Neural crest cell (in vitro differentiated cells): ENCODE data around the gene TBCD. TPM values are rescaled to one million over a fixed set of nuclear protein-coding genes. Genes with fewer than 3 reads are reported as not detected.
A peak's percentile ranks its signal among the peaks of the same experiment; 100 is the strongest.

Experiments used
- DNase-seq: peaks from one replicate; pipeline ENCODE4 v3.0.0; 2021; ENCODE audit warnings: low read depth, mixed read lengths, low spot score
- H3K27ac Mint-ChIP-seq: one replicate; pipeline ENCODE4 v1.8.0; 2021; ENCODE audit warnings: mild to moderate bottlenecking, mixed read lengths; ENCODE audit not compliant: unreplicated experiment
- H3K27me3 Mint-ChIP-seq: 2 replicates; pipeline ENCODE4 v1.8.0; 2021; ENCODE audit warnings: low read depth, mild to moderate bottlenecking, mixed read lengths
- H3K36me3 Mint-ChIP-seq: 2 replicates; pipeline ENCODE4 v1.8.0; 2021; ENCODE audit warnings: low read depth, mild to moderate bottlenecking, mixed read lengths
- H3K4me1 Mint-ChIP-seq: 2 replicates; pipeline ENCODE4 v1.8.0; 2021; ENCODE audit warnings: mixed read lengths
- H3K4me3 Mint-ChIP-seq: one replicate; pipeline ENCODE4 v1.8.0; 2021; ENCODE audit warnings: mild to moderate bottlenecking, mixed read lengths
- H3K9me3 Mint-ChIP-seq: 2 replicates; pipeline ENCODE4 v1.8.0; 2021; ENCODE audit warnings: mixed read lengths
- CTCF ChIP-seq: fragments of 200-600 bp; sonication (generic); conservative IDR thresholded peaks from 2 replicates; pipeline ENCODE4 v1.5.0; 2021; ENCODE audit warnings: antibody characterized with exemption, mild to moderate bottlenecking
- total RNA-seq: library from RNA; stranded (reverse); gene quantifications from 2 replicates; pipeline ENCODE4 v1.2.1, GENCODE V29; 2021

The TBCD gene
- total RNA-seq, 1 donor from 2014 or later = 166 TPM

- no peak for DNase-seq
- no peak overlapping the region for H3K4me3 Mint-ChIP-seq
- H3K9me3 Mint-ChIP-seq = no peaks in the 10 kb centered on the region
- peaks cover 12% of the 10 kb centered on the region for H3K4me1 Mint-ChIP-seq
- H3K27ac Mint-ChIP-seq = no peak overlapping the region
- H3K27me3 Mint-ChIP-seq = no peaks in the 10 kb centered on the region
- no peaks in the 10 kb centered on the region for H3K36me3 Mint-ChIP-seq
- TF ChIP-seq CTCF = no peak
These were observed 38.5 kb downstream of the TBCD start for GRCh38 chr17:82790391-82790790.

GRCh38 chr17:82791532-82791931 lies 39.7 kb downstream of the TBCD start:
- Mint-ChIP-seq H3K27ac (peak overlapping the region; percentile 8), H3K36me3 (no peaks in the 10 kb centered on the region), H3K27me3 (no peaks in the 10 kb centered on the region), H3K4me3 (no peak overlapping the region), H3K9me3 (no peaks in the 10 kb centered on the region), H3K4me1 (peaks cover 12% of the 10 kb centered on the region)
- no peak for TF ChIP-seq CTCF
- no peak for DNase-seq

- Mint-ChIP-seq H3K36me3 (peaks cover 3% of the 10 kb centered on the region), H3K4me3 (no peak overlapping the region), H3K27ac (peak overlapping the region; percentile 57)
These were observed 42.2 kb downstream of the TBCD start for GRCh38 chr17:82793974-82794630.

GRCh38 chr17:82794781-82795482 lies 43.1 kb downstream of the TBCD start:
- Mint-ChIP-seq H3K4me3 (no peak overlapping the region), H3K4me1 (peaks cover 12% of the 10 kb centered on the region), H3K36me3 (peaks cover 6% of the 10 kb centered on the region), H3K27ac (no peak overlapping the region), H3K27me3 (no peaks in the 10 kb centered on the region), H3K9me3 (no peaks in the 10 kb centered on the region)
- DNase-seq = no peak
- TF ChIP-seq CTCF = no peak

More at GRCh38 chr17:82793974-82794630, 42.2 kb downstream of the TBCD start:
- Mint-ChIP-seq H3K9me3 (no peaks in the 10 kb centered on the region), H3K27me3 (no peaks in the 10 kb centered on the region), H3K4me1 (peaks cover 12% of the 10 kb centered on the region)
- DNase-seq = no peak
- no peak for TF ChIP-seq CTCF

- Mint-ChIP-seq H3K9me3 (no peaks in the 10 kb centered on the region), H3K4me3 (no peak overlapping the region), H3K27ac (peak overlapping the region; percentile 67), H3K36me3 (peaks cover 8% of the 10 kb centered on the region), H3K27me3 (no peaks in the 10 kb centered on the region), H3K4me1 (peaks cover 12% of the 10 kb centered on the region)
- TF ChIP-seq CTCF = no peak
- DNase-seq = no peak
These were observed 43.8 kb downstream of the TBCD start for GRCh38 chr17:82795615-82796014.
